ENCODE results near the gene EPB41.

- TF ChIP-seq YY1 (IDR thresholded peaks at IDR 0.05), result no peak
- TF ChIP-seq CTCF (IDR thresholded peaks at IDR 0.05; ENCODE audit: low read depth, low read length, missing input control), result no peak
- no peak for TF ChIP-seq REST (IDR thresholded peaks at IDR 0.05)
- no peak for TF ChIP-seq TAF1 (conservative IDR thresholded peaks at IDR 0.05)
- TF ChIP-seq EGR1 (IDR thresholded peaks at IDR 0.05; ENCODE audit: low read depth in 2 of 2), result no peak
- no peak for TF ChIP-seq MAX (IDR thresholded peaks at IDR 0.05)
- no peak for TF ChIP-seq ZBTB33 (IDR thresholded peaks at IDR 0.05)
- no peak for TF ChIP-seq RAD21 (IDR thresholded peaks at IDR 0.05)
- TF ChIP-seq JUND (IDR thresholded peaks at IDR 0.05), result no peak
- no peak for TF ChIP-seq GABPA (IDR thresholded peaks at IDR 0.05 in 1 of 2, conservative IDR thresholded peaks at IDR 0.05 in 1 of 2)
- TF ChIP-seq FOXA1 (IDR thresholded peaks at IDR 0.05), result no peak
- no peak for TF ChIP-seq SP1 (IDR thresholded peaks at IDR 0.05)
- TF ChIP-seq, protein P1, sequence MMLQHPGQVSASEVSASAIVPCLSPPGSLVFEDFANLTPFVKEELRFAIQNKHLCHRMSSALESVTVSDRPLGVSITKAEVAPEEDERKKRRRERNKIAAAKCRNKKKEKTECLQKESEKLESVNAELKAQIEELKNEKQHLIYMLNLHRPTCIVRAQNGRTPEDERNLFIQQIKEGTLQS (IDR thresholded peaks at IDR 0.05), result no peak
Observed at GRCh38 chr1:28867850-28868249, 46.5 kb upstream of the EPB41 start.

Data from liver (tissue), 3 donors.